ENCODE results near the gene CTDNEP1. TPM values are rescaled to one million over a fixed set of nuclear protein-coding genes. Genes with fewer than 3 reads are reported as not detected.

The CTDNEP1 gene
- total and polyA plus RNA-seq, 2 of the 4 experiments (the other 2 are of a cell fraction), result 23.8 to 132 TPM

- H3K4me1 ChIP-seq (ENCODE audit: control insufficient read depth, insufficient read depth, low read length), result peaks cover 2% of the 10 kb centered on the region; the same call in 1 of the 2 replicates
- BruUV-seq (replicated peaks), result no TSS peak
- DNase-seq (no peak), ATAC-seq (ENCODE audit: low read depth) (no peak)
- no peak overlapping the region for H3K56ac ChIP-seq (ENCODE audit: extremely low read depth, insufficient read depth, low read length)
- no peak overlapping the region for H2AK5ac ChIP-seq (ENCODE audit: low read depth, low read length)
- H3K36me3 ChIP-seq (ENCODE audit: control insufficient read depth, insufficient read depth, low read length), result no peaks in the 10 kb centered on the region
- no peaks in the 10 kb centered on the region for H3K79me1 ChIP-seq (ENCODE audit: low read depth in 1 of 2, low read length in 2 of 2)
- intact Hi-C loops (cut with micrococcal nuclease) (no loop called here), in situ Hi-C loops (cut with MboI; ENCODE audit: low sequenced_read_pairs) (loop anchor here (5.0 kb wide), 1 partner anchor 53 kb away; no protein-coding TSS in a partner anchor), dilution Hi-C loops (cut with HindIII; ENCODE audit: low sequenced_read_pairs, unreplicated experiment) (no loop called here)
- no peak overlapping the region for H3K9ac ChIP-seq (ENCODE audit: low read depth, low read length)
- no peak overlapping the region for H3K27ac ChIP-seq (ENCODE audit: insufficient read depth, low read length)
- H3K9me1 ChIP-seq (ENCODE audit: insufficient read depth, low read length), result no peaks in the 10 kb centered on the region
- WGBS, 2 experiments (ENCODE audit: extremely low coverage in 2 of 2, insufficient read length in 1 of 2), result no CpG with 5 or more reads among the region's 8 CpGs
- no peak overlapping the region for H4K8ac ChIP-seq (ENCODE audit: low read depth in 2 of 2, low read length in 2 of 2)
- H2BK120ac ChIP-seq (ENCODE audit: low read depth, low read length), result no peak overlapping the region
- no peak overlapping the region for H2AFZ ChIP-seq (replicated peaks; ENCODE audit: low read length, poor library complexity)
- H3K18ac ChIP-seq (ENCODE audit: low read depth, low read length), result no peak overlapping the region
- H4K5ac ChIP-seq (ENCODE audit: low read depth, low read length), result no peak overlapping the region
- no peak overlapping the region for H3K4ac ChIP-seq (ENCODE audit: low read depth, low read length)
- no peak overlapping the region for H3K4me2 ChIP-seq (ENCODE audit: low read depth, low read length)
- H2BK15ac ChIP-seq (ENCODE audit: low read depth, low read length), result no peak overlapping the region
- H3K27me3 ChIP-seq (ENCODE audit: control insufficient read depth, insufficient read depth, low read length), result peaks cover 20% of the 10 kb centered on the region; the same call in 1 of the 2 replicates
- no peak overlapping the region for H2BK20ac ChIP-seq (ENCODE audit: low read depth, low read length)
- H3K4me3 ChIP-seq (ENCODE audit: insufficient read depth, low read depth, low read length), result no peak overlapping the region
- CTCF ChIA-PET, result no interaction called here
- no peak overlapping the region for H3K14ac ChIP-seq (replicated peaks; ENCODE audit: low read depth, low read length)
- no peak overlapping the region for H4K91ac ChIP-seq (ENCODE audit: insufficient read depth, low read depth, low read length)
- no peak overlapping the region for H2AK9ac ChIP-seq (replicated peaks; ENCODE audit: low read depth, low read length, poor library complexity)
- no peak overlapping the region for H3K23ac ChIP-seq (ENCODE audit: low read depth, low read length)
- no peak overlapping the region for H2BK5ac ChIP-seq (ENCODE audit: low read depth, low read length, poor library complexity, severe bottlenecking)
- POLR2A ChIA-PET (ENCODE audit: unreplicated experiment), result no interaction called here
- no peak for TF ChIP-seq RFX5 (IDR thresholded peaks at IDR 0.05; ENCODE audit: low read depth, low read length)
- TF ChIP-seq MAZ (IDR thresholded peaks at IDR 0.05; ENCODE audit: borderline replicate concordance, low read depth, low read length), result no peak
- TF ChIP-seq BHLHE40 (IDR thresholded peaks at IDR 0.05; ENCODE audit: low read depth, low read length), result no peak
- TF ChIP-seq RAD21 (IDR thresholded peaks at IDR 0.05; ENCODE audit: low read length), result no peak
- no peaks in the 10 kb centered on the region for H3K9me3 ChIP-seq (ENCODE audit: control insufficient read depth, insufficient read depth, low read length)
- H4K20me1 ChIP-seq (ENCODE audit: insufficient read depth, low read length), result no peaks in the 10 kb centered on the region
Observed at GRCh38 chr17:7279448-7279847, 27.9 kb upstream of the CTDNEP1 start.
